VCaP (cell line): Measurements from ENCODE around the gene CA6.
"Not testable (repeated sequence)": the region's sequence is repeated elsewhere in the genome, so short reads cannot be mapped to it uniquely, and the experiment has no call there.

Source experiments
- H3K27ac ChIP-seq: fragments of 450-650 bp; 2 replicates; pipeline ENCODE4 v1.5.1; 2017
- TF ChIP-seq, protein P1 (sequence below): fragments of 450-650 bp; conservative IDR thresholded peaks from 2 replicates; pipeline ENCODE4 v1.5.1; 2017; ENCODE audit warnings: mild to moderate bottlenecking, moderate library complexity

The CA6 gene

DNA sequence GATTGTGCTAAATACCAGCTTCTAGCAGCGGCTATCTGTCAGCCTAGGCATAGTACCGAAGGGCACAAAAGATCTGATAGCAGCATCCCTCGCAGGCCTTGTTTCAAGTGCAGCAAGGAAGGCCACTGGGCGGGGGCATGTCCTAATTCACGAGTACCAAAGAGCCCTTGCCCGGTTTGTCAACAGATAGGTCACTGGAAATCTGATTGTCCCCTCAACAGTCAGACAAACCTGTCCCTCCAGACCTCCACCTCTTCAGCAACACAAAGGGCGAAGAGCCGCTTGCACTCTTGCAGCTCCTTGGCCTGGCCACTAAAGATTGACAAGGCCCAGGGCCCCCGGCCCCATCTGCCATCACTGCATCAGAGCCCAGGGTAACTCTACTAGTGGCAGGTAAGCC lies 22.7 kb upstream of the CA6 start:
- TF ChIP-seq, protein P1, sequence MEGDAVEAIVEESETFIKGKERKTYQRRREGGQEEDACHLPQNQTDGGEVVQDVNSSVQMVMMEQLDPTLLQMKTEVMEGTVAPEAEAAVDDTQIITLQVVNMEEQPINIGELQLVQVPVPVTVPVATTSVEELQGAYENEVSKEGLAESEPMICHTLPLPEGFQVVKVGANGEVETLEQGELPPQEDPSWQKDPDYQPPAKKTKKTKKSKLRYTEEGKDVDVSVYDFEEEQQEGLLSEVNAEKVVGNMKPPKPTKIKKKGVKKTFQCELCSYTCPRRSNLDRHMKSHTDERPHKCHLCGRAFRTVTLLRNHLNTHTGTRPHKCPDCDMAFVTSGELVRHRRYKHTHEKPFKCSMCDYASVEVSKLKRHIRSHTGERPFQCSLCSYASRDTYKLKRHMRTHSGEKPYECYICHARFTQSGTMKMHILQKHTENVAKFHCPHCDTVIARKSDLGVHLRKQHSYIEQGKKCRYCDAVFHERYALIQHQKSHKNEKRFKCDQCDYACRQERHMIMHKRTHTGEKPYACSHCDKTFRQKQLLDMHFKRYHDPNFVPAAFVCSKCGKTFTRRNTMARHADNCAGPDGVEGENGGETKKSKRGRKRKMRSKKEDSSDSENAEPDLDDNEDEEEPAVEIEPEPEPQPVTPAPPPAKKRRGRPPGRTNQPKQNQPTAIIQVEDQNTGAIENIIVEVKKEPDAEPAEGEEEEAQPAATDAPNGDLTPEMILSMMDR = no peak
- H3K27ac ChIP-seq = no peak overlapping the region

DNA sequence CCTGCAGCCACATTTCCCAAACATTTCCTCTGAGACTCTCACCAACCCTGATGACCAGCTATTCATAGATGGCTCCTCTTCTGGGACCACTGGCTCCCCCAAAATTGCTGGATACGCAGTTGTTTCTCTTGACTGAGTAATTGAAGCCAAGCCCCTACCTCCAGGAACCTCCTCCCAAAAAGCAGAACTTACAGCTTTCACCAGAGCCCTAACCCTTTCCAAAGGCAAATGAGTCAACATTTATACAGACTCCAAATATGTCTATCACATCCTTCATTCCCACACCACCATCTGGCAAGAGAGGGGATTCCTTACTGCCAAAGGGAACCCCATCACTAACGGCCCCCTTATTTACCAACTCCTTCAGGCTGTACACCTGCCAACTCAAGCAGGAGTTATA lies 20.3 kb upstream of the CA6 start:
- TF ChIP-seq, protein P1 = no peak

DNA sequence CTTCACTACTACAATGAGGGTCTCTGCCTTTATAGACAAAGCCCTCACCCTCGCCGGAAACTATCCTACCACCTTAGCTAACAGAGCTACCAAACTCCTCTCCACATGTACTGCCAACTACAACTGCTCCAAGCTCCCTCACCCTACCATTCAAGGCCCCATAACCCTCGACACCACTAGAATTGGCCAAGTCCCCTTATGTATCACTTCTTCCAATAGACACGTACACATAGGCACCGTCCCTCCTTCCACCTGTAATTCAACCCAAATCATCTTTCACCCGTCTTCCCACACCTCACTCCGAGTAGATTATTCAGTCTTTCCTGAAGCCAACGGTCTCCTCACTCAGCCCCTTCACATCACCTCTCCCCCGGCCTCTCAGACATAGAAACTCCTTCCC lies 19.7 kb upstream of the CA6 start:
- H3K27ac ChIP-seq = no peak overlapping the region

More for the DNA sequence above, 20.3 kb upstream of the CA6 start:
- no peak overlapping the region for H3K27ac ChIP-seq

GRCh38 chr1:8926707-8927694 lies 18.7 kb upstream of the CA6 start:
- no peak overlapping the region for H3K27ac ChIP-seq
- TF ChIP-seq, protein P1 = no peak

More for the DNA sequence above, 19.7 kb upstream of the CA6 start:
- TF ChIP-seq, protein P1 = no peak

DNA sequence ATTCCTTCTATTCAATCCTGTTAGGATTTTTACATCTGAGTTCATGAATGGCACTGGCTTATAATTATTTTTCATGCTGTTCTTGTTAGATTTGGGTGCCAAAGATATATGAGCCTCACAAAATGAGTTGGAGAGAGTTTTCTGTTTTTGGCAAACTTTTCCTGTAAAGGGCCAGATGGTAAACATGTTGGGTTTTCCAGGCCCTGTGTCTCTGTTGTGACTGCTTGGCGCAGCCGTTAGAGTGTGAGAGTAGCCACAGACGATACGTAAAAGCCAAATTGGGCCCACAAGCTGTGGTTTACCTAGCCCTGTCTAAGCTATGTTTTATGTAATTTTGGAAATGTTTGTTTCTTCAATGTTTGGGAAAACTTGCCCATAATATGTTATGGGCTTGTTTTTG lies 15.6 kb upstream of the CA6 start:
- H3K27ac ChIP-seq = no peak overlapping the region
- TF ChIP-seq, protein P1 = no peak

- not testable (repeated sequence) for H3K27ac ChIP-seq
Measured at GRCh38 chr1:8937051-8937450, 8.6 kb upstream of the CA6 start.

DNA sequence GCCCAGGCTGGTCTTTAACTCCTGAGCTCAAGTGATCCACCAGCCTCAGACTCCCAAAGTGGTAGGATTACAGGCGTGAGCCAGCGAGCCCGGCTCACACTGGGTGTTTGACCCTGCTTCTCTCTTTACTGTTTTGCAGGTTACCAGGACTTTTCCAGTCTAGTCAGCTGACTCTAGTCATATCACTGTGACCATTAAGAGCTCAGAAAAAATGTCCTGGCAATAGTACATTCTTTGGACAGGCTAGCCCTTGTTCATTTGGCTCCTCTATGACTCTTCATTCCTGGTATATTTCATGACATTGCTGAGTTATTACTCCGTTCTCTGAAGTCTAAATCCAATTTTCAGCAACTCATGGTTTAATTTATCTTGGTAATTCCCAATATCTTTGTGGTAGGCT lies 8.0 kb upstream of the CA6 start:
- no peak overlapping the region for H3K27ac ChIP-seq
- TF ChIP-seq, protein P1 = no peak
